HepG2 (cell line): ENCODE data around the gene HSD3B7. TPM values are rescaled to one million over a fixed set of nuclear protein-coding genes. Genes with fewer than 3 reads are reported as not detected.

ENCODE experiments used
- ASH2L ChIP-seq: fragments of 300-600, 200-600 bp; sonication (generic); IDR thresholded peaks from 2 replicates; pipeline ENCODE4 v1.7.0; 2017; ENCODE audit warnings: low read depth, mild to moderate bottlenecking, moderate library complexity, mixed read lengths, low read length; ENCODE audit not compliant: insufficient read length
- DNMT3B ChIP-seq: conservative IDR thresholded peaks from 2 replicates; pipeline ENCODE4 v1.6.1; 2016; ENCODE audit warnings: missing biosample characterization, control low read depth
- GTF2F1 ChIP-seq: fragments of 150-350 bp; IDR thresholded peaks from 2 replicates; pipeline ENCODE4 v1.6.1; 2014; ENCODE audit warnings: low read length
- IRX3 ChIP-seq: sonication (generic); formaldehyde crosslinking; IDR thresholded peaks from 2 replicates; pipeline ENCODE4 v1.8.1; 2023; ENCODE audit warnings: mild to moderate bottlenecking, low read depth, missing genetic modification reagents, borderline replicate concordance
- RBFOX2 ChIP-seq: fragments of 200-400 bp; formaldehyde crosslinking; IDR thresholded peaks from 2 replicates; pipeline ENCODE4 v1.6.1; 2017; ENCODE audit warnings: low read depth, mild to moderate bottlenecking, low read length
- SKIL ChIP-seq: sonication (generic); formaldehyde crosslinking; IDR thresholded peaks from 2 replicates; pipeline ENCODE4 v1.8.0; 2022; ENCODE audit warnings: missing genetic modification reagents, mild to moderate bottlenecking, moderate library complexity, borderline replicate concordance
- ZBTB1 ChIP-seq: sonication (generic); formaldehyde crosslinking; IDR thresholded peaks from 2 replicates; pipeline ENCODE4 v1.4.0; 2020; ENCODE audit warnings: missing genetic modification reagents, borderline replicate concordance
- ZNF619 ChIP-seq: sonication (generic); formaldehyde crosslinking; IDR thresholded peaks from 2 replicates; pipeline ENCODE4 v1.4.0; 2020; ENCODE audit warnings: mild to moderate bottlenecking, missing genetic modification reagents
- ZNF646 ChIP-seq: sonication (generic); formaldehyde crosslinking; IDR thresholded peaks from 2 replicates; pipeline ENCODE4 v1.9.0; 2021; ENCODE audit warnings: mild to moderate bottlenecking, missing genetic modification reagents
- ZNF672 ChIP-seq: sonication (generic); formaldehyde crosslinking; IDR thresholded peaks from 2 replicates; pipeline ENCODE4 v1.8.1; 2022; ENCODE audit warnings: missing genetic modification reagents
- polyA plus RNA-seq, 8 experiments: library from polyadenylated mRNA; depleted of rRNA in 3 of 8; stranded (reverse) in 7 of 8; unstranded in 1 of 8; fragments of >200 nt; fragmentation: Illumina TruSeq in 4 of 8; extraction: Trizol in 4 of 8; gene quantifications; 2 replicates each; pipeline versions ENCODE4 v1.2.1 to v1.2.3, GENCODE V29; 2011 to 2016; ENCODE audit warnings: low read depth in 4 of 8, missing spikeins in 1 of 8, mixed read lengths in 1 of 8; ENCODE audit not compliant: insufficient read depth in 1 of 8
- total RNA-seq, 5 experiments: library from RNA; depleted of rRNA; stranded (reverse); fragments of >200 nt; fragmentation: Illumina TruSeq; extraction: Trizol; gene quantifications; 2 replicates each; pipeline ENCODE4 v1.2.3, GENCODE V29; 2016; ENCODE audit warnings: low read depth in 1 of 5
- TF ChIP-seq, protein P1 (sequence below): sonication (generic); formaldehyde crosslinking; IDR thresholded peaks from 2 replicates; pipeline ENCODE4 v1.8.1; 2022; ENCODE audit warnings: mild to moderate bottlenecking, missing genetic modification reagents
- TF ChIP-seq, protein P2 (sequence below): sonication (generic); formaldehyde crosslinking; IDR thresholded peaks from 2 replicates; pipeline ENCODE4 v1.4.0; 2020; ENCODE audit warnings: missing genetic modification reagents
- TF ChIP-seq, protein P3 (sequence below): IDR thresholded peaks from 2 replicates; pipeline ENCODE4 v1.6.1; 2016; ENCODE audit warnings: control low read depth

HSD3B7 gene
- total and polyA plus RNA-seq, 2 of the 13 experiments (the other 11 are each of a cell fraction or from before 2014, with no cell fraction given): 32.9 to 69.7 TPM

DNA sequence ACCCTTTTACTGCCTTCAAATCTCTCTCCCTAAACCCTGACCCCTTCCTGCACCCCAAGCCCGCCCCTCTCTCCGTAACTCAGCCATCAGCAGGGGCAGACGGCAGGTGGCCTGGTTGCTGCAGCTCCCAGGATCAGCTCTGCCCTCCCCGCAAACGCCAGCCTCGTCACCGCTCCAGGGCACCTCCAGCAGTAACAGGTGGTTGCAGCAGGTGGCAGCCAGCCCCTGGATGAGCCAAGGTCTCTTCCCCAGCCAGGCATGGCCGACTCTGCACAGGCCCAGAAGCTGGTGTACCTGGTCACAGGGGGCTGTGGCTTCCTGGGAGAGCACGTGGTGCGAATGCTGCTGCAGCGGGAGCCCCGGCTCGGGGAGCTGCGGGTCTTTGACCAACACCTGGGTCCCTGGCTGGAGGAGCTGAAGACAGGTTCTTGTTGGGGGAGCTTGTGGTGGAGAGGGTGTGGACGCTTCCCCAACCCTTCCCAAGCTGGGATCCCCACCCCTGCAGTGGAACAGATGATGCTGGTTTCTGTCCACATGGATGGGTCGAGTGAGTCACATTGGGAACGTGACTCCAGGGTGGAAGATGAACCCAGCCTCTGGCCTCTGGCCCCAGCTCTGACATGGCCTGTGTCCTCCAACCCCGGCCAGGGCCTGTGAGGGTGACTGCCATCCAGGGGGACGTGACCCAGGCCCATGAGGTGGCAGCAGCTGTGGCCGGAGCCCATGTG, 558 bp downstream of the HSD3B7 start (continued):
- 0 out of 2 replicates have a peak, but pooled peaks have one; percentile 58 for TF ChIP-seq SKIL (CRISPR knock-in tag)
- TF ChIP-seq, protein P1, sequence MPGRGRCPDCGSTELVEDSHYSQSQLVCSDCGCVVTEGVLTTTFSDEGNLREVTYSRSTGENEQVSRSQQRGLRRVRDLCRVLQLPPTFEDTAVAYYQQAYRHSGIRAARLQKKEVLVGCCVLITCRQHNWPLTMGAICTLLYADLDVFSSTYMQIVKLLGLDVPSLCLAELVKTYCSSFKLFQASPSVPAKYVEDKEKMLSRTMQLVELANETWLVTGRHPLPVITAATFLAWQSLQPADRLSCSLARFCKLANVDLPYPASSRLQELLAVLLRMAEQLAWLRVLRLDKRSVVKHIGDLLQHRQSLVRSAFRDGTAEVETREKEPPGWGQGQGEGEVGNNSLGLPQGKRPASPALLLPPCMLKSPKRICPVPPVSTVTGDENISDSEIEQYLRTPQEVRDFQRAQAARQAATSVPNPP (CRISPR knock-in tag): no peak
- no peak for TF ChIP-seq ZBTB1 (CRISPR knock-in tag)
- no peak for TF ChIP-seq DNMT3B
- TF ChIP-seq, protein P2, sequence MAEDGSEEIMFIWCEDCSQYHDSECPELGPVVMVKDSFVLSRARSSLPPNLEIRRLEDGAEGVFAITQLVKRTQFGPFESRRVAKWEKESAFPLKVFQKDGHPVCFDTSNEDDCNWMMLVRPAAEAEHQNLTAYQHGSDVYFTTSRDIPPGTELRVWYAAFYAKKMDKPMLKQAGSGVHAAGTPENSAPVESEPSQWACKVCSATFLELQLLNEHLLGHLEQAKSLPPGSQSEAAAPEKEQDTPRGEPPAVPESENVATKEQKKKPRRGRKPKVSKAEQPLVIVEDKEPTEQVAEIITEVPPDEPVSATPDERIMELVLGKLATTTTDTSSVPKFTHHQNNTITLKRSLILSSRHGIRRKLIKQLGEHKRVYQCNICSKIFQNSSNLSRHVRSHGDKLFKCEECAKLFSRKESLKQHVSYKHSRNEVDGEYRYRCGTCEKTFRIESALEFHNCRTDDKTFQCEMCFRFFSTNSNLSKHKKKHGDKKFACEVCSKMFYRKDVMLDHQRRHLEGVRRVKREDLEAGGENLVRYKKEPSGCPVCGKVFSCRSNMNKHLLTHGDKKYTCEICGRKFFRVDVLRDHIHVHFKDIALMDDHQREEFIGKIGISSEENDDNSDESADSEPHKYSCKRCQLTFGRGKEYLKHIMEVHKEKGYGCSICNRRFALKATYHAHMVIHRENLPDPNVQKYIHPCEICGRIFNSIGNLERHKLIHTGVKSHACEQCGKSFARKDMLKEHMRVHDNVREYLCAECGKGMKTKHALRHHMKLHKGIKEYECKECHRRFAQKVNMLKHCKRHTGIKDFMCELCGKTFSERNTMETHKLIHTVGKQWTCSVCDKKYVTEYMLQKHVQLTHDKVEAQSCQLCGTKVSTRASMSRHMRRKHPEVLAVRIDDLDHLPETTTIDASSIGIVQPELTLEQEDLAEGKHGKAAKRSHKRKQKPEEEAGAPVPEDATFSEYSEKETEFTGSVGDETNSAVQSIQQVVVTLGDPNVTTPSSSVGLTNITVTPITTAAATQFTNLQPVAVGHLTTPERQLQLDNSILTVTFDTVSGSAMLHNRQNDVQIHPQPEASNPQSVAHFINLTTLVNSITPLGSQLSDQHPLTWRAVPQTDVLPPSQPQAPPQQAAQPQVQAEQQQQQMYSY (CRISPR knock-in tag): no peak
- no peak; the same call in 1 of the 2 replicates for TF ChIP-seq RBFOX2
- TF ChIP-seq, protein P3, sequence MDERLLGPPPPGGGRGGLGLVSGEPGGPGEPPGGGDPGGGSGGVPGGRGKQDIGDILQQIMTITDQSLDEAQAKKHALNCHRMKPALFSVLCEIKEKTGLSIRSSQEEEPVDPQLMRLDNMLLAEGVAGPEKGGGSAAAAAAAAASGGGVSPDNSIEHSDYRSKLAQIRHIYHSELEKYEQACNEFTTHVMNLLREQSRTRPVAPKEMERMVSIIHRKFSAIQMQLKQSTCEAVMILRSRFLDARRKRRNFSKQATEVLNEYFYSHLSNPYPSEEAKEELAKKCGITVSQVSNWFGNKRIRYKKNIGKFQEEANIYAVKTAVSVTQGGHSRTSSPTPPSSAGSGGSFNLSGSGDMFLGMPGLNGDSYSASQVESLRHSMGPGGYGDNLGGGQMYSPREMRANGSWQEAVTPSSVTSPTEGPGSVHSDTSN: no peak
- no peak for TF ChIP-seq GTF2F1
- peak; percentile 71 for TF ChIP-seq ZNF619 (CRISPR knock-in tag)
- peak; percentile 72; the same call in 1 of the 2 replicates for TF ChIP-seq IRX3 (CRISPR knock-in tag)
- no peak for TF ChIP-seq ASH2L
- TF ChIP-seq ZNF646 (CRISPR knock-in tag): no peak
- no peak for TF ChIP-seq ZNF672 (CRISPR knock-in tag)
